ENCODE measurements around the gene THSD7A. TPM values are rescaled to one million over a fixed set of nuclear protein-coding genes. Genes with fewer than 3 reads are reported as not detected.

The THSD7A gene
- total and polyA plus RNA-seq, 10 of the 15 experiments (the other 5 are each of a cell fraction or from before 2014, with no cell fraction given) = 0.03 to 0.09 (median 0.03) TPM; not detected in 7

DNA sequence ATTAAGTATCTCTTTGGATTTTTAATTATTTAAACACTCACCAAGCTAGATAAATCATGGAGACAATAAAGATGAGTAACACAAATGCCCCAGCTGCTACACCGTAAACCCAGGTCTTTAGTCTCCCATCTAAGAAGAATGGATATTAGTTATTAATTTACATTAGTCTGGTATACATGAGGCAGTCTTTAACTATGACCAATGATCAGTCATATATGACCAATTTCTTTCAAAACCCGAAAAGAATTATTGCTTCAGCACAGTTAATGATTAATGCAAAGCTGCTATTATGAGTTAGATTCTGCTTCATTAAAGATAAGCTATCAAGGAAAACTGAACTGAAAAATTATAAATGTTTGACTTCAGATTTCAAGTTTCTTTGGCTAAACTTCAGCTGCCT is 455.5 kb downstream of the THSD7A start (continued):
- TF ChIP-seq, protein P1, sequence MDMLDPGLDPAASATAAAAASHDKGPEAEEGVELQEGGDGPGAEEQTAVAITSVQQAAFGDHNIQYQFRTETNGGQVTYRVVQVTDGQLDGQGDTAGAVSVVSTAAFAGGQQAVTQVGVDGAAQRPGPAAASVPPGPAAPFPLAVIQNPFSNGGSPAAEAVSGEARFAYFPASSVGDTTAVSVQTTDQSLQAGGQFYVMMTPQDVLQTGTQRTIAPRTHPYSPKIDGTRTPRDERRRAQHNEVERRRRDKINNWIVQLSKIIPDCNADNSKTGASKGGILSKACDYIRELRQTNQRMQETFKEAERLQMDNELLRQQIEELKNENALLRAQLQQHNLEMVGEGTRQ (IDR thresholded peaks at IDR 0.05; ENCODE audit: borderline replicate concordance, low read depth, low read length) = no peak
- TF ChIP-seq, protein P2, sequence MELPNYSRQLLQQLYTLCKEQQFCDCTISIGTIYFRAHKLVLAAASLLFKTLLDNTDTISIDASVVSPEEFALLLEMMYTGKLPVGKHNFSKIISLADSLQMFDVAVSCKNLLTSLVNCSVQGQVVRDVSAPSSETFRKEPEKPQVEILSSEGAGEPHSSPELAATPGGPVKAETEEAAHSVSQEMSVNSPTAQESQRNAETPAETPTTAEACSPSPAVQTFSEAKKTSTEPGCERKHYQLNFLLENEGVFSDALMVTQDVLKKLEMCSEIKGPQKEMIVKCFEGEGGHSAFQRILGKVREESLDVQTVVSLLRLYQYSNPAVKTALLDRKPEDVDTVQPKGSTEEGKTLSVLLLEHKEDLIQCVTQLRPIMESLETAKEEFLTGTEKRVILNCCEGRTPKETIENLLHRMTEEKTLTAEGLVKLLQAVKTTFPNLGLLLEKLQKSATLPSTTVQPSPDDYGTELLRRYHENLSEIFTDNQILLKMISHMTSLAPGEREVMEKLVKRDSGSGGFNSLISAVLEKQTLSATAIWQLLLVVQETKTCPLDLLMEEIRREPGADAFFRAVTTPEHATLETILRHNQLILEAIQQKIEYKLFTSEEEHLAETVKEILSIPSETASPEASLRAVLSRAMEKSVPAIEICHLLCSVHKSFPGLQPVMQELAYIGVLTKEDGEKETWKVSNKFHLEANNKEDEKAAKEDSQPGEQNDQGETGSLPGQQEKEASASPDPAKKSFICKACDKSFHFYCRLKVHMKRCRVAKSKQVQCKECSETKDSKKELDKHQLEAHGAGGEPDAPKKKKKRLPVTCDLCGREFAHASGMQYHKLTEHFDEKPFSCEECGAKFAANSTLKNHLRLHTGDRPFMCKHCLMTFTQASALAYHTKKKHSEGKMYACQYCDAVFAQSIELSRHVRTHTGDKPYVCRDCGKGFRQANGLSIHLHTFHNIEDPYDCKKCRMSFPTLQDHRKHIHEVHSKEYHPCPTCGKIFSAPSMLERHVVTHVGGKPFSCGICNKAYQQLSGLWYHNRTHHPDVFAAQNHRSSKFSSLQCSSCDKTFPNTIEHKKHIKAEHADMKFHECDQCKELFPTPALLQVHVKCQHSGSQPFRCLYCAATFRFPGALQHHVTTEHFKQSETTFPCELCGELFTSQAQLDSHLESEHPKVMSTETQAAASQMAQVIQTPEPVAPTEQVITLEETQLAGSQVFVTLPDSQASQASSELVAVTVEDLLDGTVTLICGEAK (IDR thresholded peaks at IDR 0.05; ENCODE audit: borderline replicate concordance) = no peak

DNA sequence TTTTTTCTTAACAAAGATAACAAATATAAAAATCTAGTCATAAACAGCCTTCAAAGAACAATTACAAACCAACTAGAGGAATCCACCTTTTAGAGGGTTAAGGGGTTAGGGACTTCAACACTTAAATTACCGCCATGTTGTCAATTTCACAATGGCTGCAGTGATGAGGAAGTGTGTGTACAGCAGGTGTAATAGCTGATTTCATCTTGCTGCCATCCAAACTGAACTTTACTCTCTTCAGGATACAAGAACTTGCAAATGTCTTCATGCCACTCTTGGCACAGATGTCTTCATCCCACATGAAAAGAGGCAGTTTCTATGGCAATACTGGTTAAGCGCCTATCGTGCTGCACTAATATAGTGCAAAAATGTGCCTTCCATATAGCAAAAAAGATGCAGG is 457.4 kb downstream of the THSD7A start:
- no peak overlapping the region for H2AFZ ChIP-seq (ENCODE audit: control insufficient read depth, low read depth, low read length)
- H3K9ac ChIP-seq (ENCODE audit: control insufficient read depth, insufficient read depth, low read length) = no peak overlapping the region
- no TSS peak for BruUV-seq (replicated peaks)
- H3K79me2 ChIP-seq (ENCODE audit: control insufficient read depth, insufficient read depth, low read length) = no peaks in the 10 kb centered on the region
- no peaks in the 10 kb centered on the region for H3K36me3 ChIP-seq (ENCODE audit: control insufficient read depth in 2 of 2, insufficient read depth in 2 of 2, low read length in 1 of 2)
- FAIRE-seq (no peak), DNase-seq (ENCODE audit: low read depth, low spot score) (no peak), ATAC-seq (no peak)
- no peaks in the 10 kb centered on the region for H3K9me3 ChIP-seq (replicated peaks; ENCODE audit: control insufficient read depth, insufficient read depth, low read length)
- no peaks in the 10 kb centered on the region for H3K4me1 ChIP-seq (ENCODE audit: control insufficient read depth, insufficient read depth, low read length)
- no peaks in the 10 kb centered on the region for H3K27me3 ChIP-seq (replicated peaks in 1 of 2; ENCODE audit: control insufficient read depth in 2 of 2, insufficient read depth in 2 of 2, low read length in 1 of 2)
- SMC1A ChIA-PET (ENCODE audit: uncharacterized antibody, unreplicated experiment) = no interaction called here
- CTCF ChIA-PET = no interaction called here
- 66% methylated on average over 3 of the region's 3 CpGs for WGBS (ENCODE audit: insufficient coverage, insufficient replicate concordance, low lambda C conversion rate, missing lambda C conversion rate)
- no peak overlapping the region for H3K4me3 ChIP-seq
- intact Hi-C loops (cut with micrococcal nuclease; ENCODE audit: unreplicated experiment) = no loop called here
- POLR2A ChIA-PET = no interaction called here
- H3K4me2 ChIP-seq (ENCODE audit: control insufficient read depth, insufficient read depth) = no peak overlapping the region
- no peaks in the 10 kb centered on the region for H4K20me1 ChIP-seq (ENCODE audit: control insufficient read depth, insufficient read depth)
- RAD21 ChIA-PET (ENCODE audit: unreplicated experiment) = no interaction called here
- in situ Hi-C loops (cut with MboI) = no loop called here
- H3K27ac ChIP-seq (ENCODE audit: control insufficient read depth, insufficient read depth) = no peak overlapping the region
- no peak for TF ChIP-seq POLR2AphosphoS2 (IDR thresholded peaks at IDR 0.05; ENCODE audit: low read depth, low read length)
- TF ChIP-seq, protein P3, sequence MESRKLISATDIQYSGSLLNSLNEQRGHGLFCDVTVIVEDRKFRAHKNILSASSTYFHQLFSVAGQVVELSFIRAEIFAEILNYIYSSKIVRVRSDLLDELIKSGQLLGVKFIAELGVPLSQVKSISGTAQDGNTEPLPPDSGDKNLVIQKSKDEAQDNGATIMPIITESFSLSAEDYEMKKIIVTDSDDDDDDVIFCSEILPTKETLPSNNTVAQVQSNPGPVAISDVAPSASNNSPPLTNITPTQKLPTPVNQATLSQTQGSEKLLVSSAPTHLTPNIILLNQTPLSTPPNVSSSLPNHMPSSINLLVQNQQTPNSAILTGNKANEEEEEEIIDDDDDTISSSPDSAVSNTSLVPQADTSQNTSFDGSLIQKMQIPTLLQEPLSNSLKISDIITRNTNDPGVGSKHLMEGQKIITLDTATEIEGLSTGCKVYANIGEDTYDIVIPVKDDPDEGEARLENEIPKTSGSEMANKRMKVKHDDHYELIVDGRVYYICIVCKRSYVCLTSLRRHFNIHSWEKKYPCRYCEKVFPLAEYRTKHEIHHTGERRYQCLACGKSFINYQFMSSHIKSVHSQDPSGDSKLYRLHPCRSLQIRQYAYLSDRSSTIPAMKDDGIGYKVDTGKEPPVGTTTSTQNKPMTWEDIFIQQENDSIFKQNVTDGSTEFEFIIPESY (IDR thresholded peaks at IDR 0.05) = no peak
- TF ChIP-seq, protein P2 (IDR thresholded peaks at IDR 0.05; ENCODE audit: borderline replicate concordance) = no peak
- TF ChIP-seq NFYB (IDR thresholded peaks at IDR 0.05; ENCODE audit: insufficient read depth, low read depth, low read length) = no peak
- TF ChIP-seq, protein P4, sequence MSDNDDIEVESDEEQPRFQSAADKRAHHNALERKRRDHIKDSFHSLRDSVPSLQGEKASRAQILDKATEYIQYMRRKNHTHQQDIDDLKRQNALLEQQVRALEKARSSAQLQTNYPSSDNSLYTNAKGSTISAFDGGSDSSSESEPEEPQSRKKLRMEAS (IDR thresholded peaks at IDR 0.05; ENCODE audit: low read depth, low read length) = no peak
- no peak for TF ChIP-seq NFXL1 (IDR thresholded peaks at IDR 0.05; ENCODE audit: borderline replicate concordance)
- no peak for TF ChIP-seq RUNX3 (IDR thresholded peaks at IDR 0.05; ENCODE audit: low read length)
- no peak for TF ChIP-seq SMARCA5 (IDR thresholded peaks at IDR 0.05)
- TF ChIP-seq MEF2A (IDR thresholded peaks at IDR 0.05; ENCODE audit: insufficient read depth, low read depth, low read length) = no peak
- no peak for TF ChIP-seq ATF7 (IDR thresholded peaks at IDR 0.05; ENCODE audit: low read depth)
- TF ChIP-seq BCL11A (IDR thresholded peaks at IDR 0.05; ENCODE audit: low read depth, low read length) = no peak
